DMS153 (cell line): Measurements from ENCODE around the gene NBPF1.
"Not testable (repeated sequence)": the region's sequence is repeated elsewhere in the genome, so short reads cannot be mapped to it uniquely, and the experiment has no call there.

Experiments used
- DNase-seq: peaks from one replicate; lab custom pipeline; 2025; lab: John Stamatoyannopoulos, UW

Gene NBPF1

DNA sequence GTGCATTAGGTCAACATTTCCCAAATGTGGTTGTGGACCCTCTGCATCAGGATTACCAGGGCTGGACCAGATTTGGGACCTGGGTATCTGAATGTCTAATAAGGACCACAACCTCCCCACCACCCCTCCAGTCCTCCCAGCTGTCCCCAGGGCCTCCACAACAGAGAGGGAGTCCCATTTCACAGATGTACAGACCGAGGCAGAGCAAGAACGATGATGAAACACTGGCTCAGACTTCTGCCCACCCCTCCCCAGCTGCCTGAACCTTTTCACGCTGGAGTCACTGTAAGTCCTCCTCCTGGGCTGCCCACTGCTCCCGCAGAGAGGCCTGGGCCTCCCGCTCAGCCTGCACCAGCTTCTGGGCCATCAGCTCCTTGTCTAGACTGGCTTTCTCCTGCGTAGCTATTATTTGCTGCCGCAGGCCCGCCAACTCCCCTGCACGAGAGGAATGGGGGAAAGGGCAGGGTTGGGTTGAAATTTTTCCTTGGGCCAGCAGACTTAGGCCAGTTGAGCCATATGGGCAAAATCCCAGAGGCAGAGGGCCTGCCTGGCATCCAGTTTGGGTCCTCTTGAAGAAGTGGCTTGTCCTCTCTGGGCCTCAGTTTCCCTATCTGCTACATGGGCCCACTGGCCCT, 8.4 kb upstream of the NBPF1 start:
- not testable (repeated sequence) for DNase-seq

DNA sequence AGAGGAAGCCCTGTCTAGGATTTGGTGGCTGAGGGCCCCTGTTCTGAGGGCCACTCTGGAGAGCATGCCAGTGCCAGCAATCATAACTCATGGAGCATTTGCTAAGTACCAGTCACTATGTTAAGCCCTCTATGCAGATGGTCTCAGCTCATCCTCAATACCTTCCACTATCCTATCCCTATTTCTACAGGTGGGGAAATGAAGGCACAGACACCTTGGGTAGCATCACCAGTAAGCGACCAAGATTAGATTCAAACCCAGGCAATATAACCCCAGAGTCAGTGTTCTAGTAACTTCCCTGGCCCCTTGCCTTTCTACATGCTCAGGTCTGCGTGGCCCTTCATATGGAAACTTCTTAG, 7.9 kb upstream of the NBPF1 start:
- no peak for DNase-seq

DNA sequence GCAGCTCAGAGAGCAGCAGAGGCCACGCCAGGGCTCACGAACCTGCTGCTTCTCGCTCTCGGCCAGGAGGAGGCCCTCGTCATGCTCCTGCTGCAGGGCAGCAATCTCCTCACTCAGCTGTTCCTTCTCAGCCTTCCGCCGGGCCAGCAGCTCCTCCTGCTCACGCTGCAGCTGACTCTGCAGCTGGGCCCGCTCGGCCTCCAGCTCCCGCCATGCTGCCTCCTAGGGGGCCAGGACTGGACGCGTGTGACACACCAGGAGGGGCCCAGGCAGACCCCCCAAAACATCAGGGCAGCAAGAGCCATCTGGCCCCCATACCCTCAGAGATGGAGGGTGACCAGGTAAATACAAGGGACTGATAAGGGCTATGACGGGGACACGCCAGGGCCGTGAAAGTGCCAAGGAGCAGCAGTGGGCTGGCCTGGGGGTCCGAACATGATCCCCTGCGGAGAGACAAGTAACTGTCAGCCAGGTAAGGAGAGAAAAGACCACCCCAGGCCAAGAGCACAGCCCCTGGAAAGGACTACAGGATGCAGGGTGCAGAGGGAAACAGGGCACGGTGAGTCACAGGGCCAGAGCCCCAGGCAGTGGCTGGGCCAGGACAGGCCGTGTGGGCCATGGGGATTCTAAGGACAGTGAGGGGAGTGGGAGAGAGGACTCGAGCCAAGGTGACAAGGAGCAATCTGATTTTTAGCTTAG, 6.6 kb upstream of the NBPF1 start:
- not testable (repeated sequence) for DNase-seq

DNA sequence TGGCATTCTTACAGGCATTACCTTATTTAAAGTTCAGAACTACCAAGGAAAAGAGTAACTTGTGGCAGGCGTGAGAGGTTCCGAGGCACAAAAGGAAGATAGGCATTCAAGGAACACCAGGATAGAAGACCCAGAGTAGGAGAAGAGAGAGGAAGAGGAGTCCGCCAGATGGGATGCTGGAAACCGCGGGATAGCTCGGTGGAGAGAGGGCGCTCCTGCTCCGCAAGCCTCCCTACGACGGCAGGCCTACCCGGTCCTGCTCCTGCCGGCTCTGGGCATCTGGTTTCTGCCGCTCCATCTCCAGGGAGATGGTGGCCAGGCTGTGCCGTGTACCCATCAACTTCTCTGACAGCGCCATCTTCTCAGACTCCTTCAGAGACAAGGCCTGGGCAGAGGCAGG, 5.4 kb upstream of the NBPF1 start:
- DNase-seq = no peak

DNA sequence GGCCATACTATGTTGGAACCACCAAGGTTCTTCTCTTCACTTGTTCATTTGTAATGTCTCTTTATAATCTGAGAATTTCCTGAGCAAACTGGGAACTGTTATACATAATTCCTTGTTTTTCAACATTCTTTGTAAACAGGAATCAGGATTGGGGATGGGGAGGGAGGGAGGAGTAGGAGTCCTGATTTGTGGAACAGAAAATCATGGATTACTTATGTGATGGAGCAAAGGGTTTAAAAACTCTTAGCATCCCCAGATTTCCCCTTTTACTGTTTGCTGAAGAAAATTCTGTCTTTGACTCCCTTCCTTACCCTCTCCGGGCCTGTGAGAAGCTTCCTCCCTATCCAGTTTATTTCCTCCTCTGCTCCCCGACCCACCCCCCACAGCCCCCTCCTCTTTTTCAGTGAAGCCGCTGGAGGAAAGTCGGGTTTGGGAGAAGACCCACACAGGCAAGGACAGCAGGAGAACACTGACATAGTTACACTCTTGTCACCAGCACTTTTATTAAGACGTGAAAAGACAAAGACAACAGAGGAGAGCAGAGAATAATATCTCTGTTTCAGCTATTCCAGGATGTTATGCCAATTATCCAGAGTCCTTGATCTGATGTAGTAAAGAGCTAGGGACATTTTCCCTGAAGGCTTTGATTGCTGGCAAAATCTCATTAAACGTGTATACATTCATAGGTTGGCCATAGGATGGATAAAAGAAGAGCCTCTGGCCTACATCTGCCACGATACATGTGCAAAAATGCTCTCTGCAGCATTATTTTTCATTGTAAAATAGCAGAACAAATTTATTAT, 4.6 kb upstream of the NBPF1 start:
- DNase-seq = no peak

DNA sequence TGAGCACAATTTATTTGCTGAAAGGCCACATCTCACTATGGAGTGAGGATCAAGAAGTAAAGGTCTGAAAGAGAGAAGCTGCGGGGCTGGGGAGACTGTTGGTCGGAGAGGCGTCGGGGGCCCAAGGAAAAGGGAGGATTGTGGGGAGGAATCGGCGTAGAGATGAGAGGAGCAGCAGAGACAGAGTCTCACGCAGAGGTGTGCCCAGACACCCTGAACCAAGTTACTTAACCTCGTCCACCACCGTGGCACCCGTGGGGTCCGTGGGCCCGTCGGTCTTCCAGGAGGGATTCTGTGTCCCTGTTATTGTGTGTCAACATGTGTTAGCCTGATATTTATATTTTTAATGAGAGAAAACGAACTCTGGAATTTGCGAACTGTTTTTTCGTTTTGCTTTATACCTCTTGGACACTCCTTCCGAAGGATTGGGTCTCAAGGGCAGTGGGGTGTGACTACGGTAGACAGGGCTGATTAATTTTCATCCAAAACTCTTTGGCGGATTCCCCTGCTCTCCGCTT, 3.8 kb upstream of the NBPF1 start:
- no peak for DNase-seq

DNA sequence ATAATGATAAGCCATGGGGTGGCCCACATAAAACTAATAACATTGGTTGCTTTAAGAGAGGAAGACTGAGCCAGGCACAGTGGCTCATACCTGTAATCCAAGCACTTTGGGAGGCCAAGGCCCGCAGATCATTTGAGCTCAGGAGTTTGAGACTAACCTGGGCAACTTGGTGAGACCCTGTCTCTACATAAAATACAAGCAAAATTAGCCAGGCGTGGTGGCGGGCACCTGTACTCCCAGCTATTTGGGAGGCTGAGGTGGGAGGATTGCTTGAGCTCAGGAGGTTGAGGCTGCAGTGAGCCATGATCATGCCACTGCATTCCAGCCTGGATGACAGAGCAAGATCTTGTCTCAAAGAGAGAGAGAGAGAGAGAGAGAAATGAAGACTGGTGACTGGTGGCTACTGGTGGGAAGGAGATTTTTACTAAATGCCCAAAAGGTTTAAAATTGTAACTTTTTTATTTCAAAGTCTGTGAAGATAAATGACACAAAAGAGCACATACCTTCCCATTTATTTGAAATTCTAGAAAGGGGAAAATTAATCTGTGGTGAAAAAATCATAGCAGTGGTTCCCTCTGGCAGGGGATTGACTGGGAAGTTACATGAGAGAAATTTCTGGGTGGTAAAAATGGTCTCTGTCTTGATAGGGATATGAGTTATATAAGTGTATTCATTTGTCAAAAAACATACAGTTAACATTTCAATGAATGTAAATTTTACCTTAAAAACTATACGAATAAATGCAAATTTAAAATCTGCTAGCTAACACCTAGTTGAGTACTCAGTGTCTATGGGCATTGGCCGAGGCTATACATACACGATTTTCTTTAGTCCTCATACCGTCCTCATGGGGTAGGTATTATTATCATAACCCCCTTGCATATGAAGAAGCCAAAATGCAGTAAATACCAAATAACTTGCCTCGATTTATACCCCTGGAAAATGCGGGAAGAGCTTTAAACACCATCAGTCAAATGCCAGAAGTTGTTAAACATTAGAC, 2.2 kb upstream of the NBPF1 start:
- no peak for DNase-seq

DNA sequence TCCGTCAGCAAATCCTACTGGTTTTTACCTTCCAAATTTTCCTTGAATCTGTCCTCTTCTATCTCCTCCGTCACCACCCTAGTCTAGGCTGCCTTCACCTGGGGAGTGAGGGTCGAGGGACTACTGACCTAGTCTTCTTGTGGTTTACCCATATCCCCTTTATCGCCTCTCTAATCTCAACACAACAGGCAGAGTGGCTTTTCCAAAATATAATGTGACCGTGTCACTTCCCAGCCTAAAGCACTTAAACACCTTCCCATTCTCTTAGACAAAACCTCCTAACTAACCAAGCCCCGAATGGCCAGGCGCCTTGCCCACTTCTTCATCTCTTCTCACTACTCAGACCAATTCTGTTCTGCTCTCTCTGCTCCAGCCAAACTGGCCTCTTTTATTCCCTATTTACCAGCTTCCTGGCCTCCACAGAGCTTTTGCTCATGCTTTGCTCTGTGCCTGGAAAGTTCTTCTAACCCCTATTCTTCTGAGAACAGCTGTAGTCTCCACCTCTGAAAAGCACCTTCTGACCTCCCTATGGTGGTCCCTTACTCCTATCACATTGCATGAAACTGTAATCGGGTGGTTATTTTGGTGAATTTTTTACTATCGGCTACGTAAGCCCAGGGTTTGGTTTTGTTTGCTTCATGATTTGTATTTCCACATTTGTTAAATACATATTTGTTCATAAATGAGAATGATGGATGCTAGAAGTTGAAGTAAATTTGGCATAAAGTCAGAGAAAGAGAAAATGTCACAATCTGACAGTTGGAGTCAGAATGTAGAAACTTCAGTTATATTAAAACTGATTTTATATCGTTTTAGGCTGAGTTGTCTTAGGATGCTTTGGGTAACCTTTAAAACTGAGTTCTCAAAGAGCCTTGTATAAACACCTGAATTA, 1.2 kb upstream of the NBPF1 start:
- DNase-seq = no peak

DNA sequence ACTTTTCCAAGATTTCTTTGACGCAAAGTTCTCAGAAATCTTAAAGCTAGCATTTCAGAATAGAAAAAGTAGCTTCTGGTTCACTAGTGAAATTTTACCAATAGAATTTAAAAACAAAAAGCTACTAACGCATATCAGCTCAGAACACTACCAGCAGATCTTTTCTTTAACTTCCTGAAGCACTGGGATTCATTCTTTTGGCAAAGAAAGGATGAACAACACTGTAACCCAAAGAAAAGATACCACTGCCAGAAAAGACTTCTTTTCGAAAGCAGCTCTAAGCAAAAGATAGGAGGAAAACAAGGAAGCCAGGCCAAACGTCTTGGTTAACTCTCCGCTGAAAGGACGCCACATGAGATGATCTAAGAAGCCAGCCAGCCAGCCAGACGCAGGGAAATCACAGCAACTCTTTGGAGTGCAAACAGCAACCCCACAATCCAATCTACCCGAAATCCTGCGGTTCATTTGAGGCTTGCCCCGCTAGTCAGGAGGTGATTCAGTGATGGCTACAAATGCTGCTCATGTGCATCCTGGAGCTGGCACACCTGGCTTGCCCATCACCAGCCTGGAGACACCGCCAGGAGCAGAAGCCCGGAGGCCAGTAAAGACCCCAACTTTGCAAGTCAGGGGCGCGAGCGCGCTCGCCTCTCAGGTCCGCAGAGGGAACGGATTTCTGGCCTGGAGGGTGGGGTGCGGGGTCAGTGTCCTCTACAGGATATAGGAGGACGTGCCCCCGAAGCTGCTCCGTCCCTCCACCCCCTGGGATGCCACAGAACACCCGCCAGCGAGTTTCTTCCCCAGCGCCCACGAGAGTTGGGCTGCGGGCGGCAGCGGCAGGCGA, 812 bp downstream of the NBPF1 start:
- no peak for DNase-seq

DNA sequence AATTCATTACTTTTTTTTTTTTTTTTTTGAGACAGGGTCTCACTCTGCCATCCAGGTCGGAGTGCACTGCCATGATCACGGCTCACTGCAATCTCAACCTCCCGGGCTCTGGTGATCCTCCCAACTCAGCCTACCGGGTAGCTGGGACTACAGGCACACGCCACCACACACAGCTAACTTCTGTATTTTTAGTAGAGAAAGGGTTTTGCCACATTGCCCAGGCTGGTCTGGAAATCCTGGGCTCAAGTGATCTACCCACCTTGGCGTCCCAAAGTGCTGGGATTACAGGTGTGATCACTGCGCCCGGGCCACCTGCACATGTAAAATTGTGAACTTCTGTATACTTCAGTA, 1.4 kb downstream of the NBPF1 start:
- not testable (repeated sequence) for DNase-seq

DNA sequence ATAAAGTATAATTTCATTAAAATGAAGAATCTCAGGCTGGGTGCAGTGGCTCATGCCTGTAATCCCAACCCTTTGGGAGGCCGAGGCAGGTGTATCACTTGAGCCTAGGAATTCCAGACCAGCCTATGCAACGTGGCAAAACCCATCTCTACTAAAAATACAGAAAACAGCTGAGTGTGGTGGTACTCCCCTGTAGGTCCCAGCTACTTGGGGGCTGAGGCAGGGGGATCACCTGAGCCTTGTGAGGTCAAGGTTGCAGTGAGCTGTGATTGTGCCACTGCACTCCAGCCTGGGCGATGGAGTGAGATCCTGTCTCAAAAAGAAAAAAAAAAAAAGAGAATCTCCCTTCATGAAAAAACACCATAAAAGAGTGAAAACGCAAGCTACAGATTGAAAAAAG, 2.2 kb downstream of the NBPF1 start:
- DNase-seq = not testable (repeated sequence)

DNA sequence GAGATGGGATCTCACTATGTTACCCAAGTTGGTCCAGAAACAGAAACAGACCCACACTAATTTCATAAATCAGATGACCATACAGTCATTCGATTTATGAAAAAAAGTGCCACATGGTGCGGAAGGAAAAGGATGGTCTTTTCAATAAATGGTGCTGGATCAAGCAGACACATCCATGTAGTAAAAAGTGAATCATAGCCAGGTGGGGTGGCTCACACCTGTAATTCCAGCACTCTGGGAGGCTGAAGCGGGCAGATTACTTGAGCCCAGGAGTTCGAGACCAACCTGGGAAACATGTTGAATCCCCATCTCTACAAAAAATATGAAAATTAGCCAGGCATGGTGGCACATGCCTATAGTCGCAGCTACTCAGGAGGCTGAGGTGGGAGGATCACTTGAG, 2.8 kb downstream of the NBPF1 start:
- DNase-seq = not testable (repeated sequence)

DNA sequence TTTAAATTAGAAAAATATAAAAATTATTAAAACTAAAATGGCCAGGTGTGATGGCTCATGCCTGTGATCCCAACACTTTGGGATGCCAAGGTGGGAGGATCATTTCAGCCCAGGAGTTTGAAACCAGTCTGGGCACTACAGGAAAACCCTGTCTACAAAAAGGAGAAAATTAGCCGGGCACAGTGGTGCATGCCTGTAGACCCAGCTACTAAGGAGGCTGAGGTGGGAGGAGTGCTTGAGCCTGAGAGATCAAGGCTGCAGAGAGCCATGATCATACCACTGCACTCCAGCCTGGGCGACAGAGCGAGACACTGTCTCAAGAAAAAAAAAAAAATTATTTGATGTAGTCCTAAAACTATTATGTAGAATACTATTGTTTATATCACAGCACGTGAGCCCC, 3.6 kb downstream of the NBPF1 start:
- DNase-seq = not testable (repeated sequence)

DNA sequence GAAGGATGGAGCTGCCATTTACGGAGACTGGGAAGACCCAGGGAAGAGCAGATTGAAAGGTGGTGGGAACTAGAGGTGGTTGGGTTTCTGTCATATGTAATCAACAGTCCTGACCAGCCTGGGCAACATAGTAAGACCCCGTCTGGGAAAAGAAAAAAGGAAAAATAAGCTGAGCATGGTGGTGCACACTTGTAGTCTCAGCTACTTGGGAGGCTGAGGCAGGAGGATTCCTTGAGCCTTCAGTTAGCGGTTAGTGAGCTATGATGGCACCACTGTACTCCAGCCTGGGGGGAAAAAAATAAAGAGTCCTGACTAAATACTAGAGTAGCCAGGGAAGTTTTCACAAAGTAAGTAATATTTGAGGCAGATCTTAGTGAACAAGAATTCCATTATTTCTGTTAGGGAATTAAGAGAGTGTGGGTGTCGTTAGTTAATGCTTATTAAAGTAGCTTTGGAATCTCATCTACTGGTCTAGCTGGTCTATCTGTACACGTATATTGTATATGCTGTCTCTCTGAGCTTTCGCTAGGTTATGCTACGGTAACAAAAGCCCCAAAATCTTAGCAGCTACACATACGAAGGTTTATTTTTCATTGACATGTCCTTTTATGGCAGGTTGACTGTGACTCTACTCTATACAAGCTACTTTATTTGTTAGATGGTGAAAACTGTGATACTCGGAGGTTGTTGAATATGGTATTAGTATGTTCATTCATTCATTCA, 4.4 kb downstream of the NBPF1 start:
- DNase-seq = no peak

DNA sequence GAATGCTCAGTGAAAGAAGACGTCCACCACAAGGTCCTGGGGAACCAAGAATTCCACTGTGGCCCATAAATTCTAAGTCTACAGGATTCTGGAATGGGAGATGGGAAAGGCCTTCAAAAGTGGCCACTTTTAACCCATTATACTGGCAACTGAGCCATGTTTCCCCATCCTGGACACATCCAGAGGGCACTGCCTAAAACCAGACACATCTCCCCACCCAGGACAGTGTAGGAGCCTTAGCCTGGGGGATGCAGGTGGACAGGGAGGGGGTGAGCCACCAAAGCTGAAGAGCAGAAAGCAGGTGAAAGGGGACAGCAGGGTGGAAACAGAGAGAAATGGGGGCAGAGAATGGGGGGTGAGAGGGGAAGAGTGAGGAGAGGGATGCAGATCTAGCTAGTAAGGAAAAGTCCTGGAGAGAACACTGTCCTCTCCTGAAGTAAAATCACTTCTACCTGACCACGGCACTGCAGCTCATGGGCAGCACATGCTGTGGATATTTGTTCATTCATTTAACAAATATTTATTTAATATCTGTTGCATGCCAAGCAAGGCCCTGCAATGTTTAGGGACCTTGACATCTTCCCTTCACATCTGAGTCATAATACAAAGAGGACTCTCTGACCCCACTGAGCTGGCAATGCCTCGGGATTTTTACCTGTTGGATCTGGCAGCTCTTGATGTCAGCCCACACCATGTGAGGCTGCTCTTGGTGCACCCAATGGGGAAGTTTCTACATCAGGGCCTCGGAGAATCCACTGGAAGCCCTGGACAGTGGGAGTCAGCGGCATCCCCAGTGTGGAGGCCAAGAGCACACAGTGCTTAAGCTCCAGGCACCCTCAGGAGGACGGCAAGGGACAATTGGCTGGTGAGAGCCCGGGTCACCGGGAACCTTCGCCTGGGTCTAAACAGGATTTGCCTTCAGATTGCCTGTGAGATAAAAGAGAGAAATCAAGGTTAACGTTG, 5.2 kb downstream of the NBPF1 start:
- DNase-seq = not testable (repeated sequence)

DNA sequence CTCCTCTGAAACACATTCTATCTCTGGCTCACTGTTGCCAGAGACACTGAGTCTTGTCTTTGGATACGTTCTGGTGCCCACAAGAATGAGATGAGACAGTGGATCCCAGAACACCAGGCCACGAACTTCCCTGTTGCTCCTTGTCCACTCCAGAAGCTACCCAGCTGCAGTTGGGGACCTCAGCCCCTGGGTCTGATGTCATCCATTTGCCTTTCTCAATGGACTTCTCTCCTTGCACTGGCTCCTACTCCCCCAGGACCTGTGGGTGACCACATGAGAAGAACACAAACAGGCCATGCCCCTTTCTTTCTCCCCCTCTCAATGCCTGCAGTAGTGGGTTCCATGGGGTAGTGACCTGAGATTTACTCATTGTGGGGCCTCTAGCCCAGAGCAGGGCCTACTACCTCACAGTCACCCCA, 5.9 kb downstream of the NBPF1 start:
- no peak for DNase-seq

DNA sequence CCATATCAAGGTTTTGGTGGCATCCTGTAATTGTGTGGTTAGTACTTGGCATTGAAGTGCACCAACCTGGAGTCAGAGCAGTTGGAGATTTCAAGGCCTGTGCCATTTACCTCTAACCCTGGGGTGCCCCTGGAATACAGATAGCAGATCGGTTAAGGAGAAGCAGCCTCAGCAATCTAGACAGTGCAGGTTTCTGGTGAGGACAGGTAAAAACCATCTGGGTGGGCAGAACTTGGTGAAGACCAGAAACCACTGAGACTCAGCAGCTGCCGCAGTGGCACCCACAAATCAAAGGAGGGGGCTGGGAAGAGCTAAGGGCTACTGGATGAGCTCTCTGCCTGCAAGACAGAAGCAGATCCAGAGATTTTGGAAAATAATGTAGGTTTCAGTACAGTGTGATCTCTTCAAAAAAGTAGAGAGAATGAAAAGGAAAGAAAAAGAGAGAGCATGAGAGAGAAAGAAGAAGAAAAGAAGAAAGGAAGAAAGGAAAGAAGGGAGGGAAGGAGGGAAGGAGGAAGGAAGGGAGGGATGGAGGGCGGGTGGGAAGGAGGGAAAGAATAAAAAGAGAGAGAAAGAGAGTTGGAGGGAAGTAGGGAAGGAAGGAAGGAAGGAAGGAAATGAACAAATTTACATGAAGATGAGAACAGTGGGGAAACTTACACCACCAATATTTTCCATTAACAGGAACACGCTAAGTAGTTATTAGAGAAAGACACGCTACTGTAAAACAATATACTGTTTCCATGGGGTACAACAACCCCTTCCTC, 6.5 kb downstream of the NBPF1 start:
- not testable (repeated sequence) for DNase-seq
